Measurements from ENCODE around the gene PRDM16.

The PRDM16 gene

DNA sequence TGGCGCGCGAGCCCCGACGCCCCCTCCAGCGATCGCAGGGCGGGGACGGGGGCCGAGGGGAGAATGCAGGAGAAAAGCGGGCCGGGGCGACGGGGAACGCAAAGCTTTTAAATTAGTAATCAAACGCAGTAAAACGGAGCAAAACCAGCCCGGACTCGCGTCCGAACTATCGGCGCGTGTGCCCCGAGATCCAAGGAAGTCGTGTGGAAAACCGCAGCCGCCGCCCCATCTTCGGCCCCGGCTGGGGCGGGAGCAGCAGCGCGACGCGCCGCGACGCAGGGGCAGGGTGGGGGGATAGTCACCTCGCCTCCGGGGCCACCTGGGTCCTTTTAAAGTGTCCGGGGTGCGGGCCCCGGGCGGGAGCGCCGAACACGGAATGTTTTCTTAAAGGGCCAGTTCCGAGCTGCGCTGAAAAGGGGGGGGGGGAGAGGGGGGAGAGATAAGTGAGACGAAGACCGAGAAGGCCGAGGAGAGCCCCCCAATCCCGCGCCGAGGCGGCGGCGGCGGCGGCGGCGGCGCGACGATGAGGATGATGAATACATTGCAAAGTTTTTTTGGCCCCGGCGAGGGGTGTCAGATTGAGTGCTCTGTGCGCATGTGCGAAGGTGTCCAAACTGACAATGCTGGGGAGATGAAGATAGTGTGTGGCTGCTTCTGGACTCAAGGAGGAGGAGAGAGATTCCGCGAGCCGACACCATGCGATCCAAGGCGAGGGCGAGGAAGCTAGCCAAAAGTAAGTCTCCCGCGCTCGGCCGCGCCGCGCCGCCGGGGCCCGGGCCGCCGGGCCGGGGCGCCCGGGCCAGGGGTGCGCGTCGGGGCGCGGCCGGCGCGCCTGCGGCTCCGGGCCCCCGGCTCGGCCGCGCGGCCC, at the start of gene PRDM16:
TSS of gene PRDM16 (plus strand) at position 640 of the 868 bp plus-strand sequence. CDS start at position 697, 57 bp downstream.
- DNase-seq (ENCODE audit: low spot score): no peak

DNA sequence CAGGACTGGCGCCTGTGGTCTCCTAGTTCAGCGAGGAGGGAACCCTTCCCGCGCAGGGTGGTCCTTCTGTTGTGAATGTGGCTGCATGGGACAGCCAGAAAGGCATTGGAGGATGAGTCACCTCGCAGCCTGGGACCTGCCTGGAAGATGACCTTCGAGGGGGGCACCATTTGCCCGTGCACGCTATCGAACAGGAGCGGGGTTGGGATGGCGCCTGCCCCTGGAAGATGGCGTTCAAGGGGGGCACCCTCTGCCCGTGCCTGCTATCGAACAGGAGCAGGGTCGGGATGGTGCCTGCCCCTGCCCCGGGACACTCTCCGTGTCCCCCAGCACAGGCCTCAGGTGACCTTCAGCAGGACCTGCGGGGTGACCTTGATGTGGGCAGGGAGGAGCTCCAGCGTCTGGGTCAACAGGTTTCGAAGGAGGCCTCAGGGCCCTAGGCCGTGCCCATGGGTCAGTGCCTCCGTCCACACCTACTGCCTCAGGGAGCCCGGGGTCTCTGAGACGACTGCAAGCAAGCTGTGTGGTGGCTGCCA, 49.4 kb upstream of the PRDM16 start:
- no peak for DNase-seq (ENCODE audit: low spot score)

DNA sequence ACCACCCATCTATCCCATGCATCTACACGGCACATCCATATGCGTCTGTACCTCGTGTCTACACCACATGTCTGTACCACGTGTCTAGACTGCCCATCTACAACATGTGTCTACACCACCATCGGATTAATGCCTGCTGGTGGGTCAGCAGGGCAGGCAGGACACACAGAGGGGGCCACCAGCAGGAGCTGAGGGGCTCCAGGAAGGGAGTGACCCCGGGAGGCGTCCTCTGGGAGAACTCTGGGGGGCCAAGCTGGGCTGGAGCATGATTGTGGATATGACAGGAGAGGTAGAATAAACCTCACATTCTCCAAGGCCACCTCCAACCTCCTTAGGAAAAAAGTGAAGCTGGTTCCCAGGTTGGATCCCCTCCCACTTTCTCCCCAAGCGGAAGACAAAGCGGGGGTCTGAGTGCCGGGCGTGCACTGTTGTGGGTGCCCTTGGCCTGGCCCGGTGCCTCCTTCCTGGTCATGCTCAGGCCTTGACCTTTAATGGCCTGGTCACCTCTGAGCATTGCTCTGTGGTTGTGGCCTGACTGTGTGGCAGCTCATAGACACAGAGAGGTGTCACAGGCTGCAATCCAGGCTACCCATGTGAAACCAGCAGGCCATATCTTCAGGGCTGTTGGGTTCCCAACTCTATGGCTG, 48.6 kb upstream of the PRDM16 start:
- no peak for DNase-seq (ENCODE audit: low spot score)

DNA sequence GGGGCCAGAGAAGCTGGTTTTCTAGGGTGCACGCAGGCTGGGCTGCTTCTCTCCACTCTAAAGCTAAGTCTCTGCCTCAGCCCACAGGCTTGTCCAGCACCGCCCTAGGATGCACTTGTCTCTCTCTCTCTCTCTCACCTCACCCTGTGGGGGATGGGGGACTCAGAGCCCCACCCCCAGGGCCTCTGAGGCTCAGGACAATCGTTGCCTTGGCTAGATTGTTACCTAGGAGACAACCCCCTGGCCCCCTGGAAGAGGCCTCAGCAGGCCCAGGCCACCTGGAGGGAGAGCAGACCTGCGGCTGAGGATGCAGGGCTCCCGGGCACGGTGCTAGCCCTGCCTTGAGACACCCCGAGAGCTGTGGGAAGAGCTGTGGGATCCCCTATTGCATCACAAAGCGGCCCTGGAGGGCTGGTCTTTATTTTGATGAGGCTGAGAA, 47.8 kb upstream of the PRDM16 start, which contains the start of gene ACTRT2:
TSS of gene ACTRT2 (plus strand) at position 235 of the 439 bp plus-strand sequence. CDS start 220 bp downstream, outside the sequence.
- no peak for DNase-seq (ENCODE audit: low spot score)

DNA sequence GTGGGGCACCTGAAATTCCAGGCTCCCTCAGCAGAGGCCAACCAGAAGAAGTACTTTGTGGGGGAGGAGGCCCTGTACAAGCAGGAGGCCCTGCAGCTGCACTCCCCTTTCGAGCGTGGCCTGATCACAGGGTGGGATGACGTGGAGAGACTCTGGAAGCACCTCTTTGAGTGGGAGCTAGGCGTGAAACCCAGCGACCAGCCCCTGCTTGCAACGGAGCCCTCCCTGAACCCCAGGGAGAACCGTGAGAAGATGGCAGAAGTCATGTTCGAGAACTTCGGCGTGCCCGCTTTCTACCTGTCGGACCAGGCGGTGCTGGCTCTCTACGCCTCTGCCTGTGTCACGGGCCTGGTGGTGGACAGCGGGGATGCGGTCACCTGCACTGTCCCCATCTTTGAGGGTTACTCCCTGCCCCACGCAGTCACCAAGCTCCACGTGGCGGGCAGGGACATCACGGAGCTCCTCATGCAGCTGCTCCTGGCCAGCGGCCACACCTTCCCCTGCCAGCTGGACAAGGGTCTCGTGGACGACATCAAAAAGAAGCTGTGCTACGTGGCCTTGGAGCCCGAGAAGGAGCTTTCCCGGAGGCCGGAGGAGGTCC, 47.1 kb upstream of the PRDM16 start:
- no peak for DNase-seq (ENCODE audit: low spot score)

DNA sequence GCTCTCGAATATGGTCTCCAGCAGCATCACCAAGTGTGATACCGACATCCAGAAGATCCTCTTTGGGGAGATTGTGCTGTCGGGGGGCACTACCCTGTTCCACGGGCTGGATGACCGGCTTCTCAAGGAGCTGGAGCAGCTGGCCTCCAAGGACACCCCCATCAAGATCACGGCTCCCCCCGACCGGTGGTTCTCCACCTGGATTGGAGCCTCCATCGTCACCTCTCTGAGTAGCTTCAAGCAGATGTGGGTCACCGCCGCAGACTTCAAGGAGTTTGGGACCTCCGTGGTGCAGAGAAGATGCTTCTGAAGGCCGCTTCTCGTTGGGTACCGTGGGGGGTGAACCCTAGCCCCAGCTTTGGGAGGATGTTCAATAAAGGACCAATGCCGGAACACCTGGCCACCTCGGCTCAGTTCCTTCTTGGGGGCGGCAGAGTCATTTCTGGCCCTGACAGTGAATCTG, 46.5 kb upstream of the PRDM16 start:
- no peak for DNase-seq (ENCODE audit: low spot score)

DNA sequence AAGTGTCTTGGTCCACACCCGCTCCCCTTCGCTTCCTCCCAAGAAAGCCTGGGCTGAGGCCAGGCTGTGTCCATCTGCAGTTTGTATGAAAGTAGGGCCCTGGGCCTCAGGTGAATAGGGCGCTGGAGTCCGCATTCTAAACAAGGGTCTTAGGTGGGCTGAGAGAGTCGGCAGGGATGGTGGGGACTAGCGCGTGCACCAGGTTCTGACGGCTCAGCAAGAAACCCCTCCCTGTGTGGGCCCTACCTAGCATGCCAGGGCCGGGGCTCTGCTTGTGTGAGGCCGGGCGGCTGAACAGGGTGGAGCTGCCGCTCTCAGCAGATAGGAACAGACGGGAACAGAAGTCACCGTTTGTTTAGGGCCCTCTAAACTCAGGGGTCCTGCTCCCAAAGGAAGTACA, 46.0 kb upstream of the PRDM16 start:
- DNase-seq (ENCODE audit: low spot score): no peak

DNA sequence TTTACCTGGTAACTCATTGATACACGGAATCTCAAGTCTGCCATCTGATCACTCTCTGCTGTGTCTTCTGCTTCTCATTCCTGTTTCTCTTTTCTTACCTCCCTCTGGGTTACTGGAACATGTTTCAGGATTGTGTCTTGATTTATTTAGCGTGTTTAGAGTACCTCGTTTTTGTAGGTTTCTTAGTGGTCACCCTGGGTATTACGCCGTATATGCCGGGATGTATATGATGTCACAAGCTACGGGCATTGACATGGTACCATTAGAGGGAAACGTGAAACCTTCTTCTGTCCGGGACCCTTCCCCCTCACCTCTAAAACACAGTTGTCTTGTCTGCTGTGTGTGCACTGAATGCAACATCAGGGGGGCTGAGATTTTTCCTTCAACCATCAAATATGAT, 45.0 kb upstream of the PRDM16 start:
- peak; percentile 69 for DNase-seq (ENCODE audit: low spot score)

DNA sequence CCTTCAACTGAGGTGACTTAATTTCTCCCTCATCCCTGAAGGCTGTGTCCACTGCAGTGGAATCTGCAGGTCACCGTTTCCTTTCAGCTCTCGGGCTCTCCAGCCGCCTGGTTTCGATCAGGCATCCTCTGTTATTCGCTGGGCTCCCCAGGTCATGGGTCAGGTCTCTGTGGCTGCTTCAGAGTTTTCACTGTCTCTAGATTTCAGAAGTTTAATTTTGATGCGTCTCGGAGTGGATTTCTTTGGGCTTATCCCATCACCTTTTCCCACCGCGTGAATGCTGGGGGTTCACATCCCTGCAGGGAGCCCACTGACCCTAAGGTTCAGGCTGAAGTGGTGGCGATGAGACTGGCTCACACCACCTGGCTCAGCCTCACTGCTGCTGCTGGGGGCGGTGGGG, 44.4 kb upstream of the PRDM16 start:
- DNase-seq (ENCODE audit: low spot score): no peak

DNA sequence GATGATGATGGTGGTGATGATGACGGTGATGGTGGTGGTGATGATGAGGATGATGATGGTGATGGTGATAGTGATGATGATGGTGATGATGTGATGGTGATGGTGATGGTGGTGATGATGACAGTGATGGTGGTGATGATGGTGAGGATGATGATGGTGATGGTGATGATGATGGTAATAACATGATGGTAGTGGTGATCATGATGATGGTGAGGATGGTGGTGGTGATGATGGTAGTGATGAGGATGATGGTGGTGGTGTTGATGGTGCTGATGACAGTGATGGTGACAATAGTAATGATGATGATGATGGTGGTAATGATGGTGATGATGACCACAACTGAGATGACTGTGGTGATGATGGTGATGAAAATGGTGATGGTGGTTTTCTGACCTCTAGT, 42.9 kb upstream of the PRDM16 start:
- no peak for DNase-seq (ENCODE audit: low spot score)

DNA sequence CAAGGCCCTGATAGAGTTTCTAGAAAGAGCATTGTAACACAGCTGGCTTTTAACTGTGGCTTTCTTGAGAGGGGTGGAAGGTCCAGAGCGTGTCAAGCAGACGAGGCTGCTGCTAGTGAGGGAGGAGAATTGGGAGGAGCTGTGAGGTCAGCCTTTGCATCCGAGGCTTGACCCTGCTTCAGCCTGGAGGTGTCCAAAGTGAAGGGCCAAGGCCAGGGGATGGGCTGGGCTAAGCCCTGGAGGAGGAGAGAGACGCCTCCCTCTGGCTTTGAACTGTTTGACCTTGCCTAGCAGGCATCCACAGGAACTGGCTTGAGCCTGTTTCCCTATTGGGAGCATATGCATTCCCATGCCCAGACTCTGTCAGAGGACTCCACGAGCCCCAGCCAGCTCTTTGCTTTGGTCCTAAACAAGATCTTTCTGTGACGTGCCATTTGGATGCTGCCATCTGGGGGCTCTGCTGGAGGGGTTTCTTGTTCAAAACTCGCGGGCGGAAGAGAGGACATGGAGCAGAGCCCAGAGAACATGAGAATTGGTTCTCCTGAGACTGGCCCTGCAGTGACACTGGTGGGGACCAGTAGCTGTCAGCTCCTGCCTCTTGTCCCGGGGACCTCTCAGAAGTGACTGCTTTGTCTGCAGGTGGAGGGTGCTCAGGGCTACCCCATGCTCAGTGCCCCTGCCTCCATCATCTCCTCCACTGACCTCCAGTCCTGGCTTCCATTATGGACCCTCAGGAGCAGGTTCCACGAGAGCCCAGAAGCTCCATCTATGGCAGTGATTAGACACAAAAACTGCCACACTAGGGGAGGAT, 42.2 kb upstream of the PRDM16 start:
- DNase-seq (ENCODE audit: low spot score): no peak

DNA sequence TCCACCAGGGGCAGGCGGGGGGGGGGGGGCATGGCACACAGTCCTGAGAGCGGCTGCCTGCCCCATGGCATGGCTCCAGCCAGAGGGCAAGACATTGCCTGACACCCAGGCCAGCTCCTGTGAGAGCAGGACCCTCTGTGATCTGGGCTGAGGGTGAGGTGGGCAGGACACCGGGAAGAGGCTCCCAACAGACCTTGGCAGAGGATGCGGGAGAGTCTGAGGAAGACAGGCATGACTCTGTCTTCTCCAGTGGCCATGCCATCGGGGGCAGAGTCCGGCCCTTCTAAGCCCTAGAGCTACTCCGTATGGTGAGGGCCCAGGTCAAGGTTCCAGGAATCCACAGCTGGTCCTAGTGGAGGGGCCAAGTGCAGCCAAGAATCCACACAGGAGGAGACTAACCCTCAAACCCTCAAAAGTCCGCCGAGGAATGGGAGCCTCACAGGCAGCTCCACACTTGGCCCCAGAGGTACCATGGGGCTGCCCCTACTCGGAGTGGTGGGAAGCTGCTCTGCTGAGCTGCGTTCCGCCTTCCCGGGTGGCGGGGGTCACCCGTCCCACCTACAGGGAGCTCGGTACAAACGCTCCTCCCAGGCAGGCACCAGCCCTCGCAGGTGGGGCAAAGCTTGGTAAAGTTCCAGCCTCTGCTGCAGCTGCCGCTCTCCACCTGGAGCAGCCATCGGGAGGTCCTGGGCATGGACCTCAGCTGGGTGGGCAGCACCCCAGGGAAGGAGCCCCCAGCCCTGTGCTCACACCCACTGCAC, 41.2 kb upstream of the PRDM16 start:
- DNase-seq (ENCODE audit: low spot score): no peak

DNA sequence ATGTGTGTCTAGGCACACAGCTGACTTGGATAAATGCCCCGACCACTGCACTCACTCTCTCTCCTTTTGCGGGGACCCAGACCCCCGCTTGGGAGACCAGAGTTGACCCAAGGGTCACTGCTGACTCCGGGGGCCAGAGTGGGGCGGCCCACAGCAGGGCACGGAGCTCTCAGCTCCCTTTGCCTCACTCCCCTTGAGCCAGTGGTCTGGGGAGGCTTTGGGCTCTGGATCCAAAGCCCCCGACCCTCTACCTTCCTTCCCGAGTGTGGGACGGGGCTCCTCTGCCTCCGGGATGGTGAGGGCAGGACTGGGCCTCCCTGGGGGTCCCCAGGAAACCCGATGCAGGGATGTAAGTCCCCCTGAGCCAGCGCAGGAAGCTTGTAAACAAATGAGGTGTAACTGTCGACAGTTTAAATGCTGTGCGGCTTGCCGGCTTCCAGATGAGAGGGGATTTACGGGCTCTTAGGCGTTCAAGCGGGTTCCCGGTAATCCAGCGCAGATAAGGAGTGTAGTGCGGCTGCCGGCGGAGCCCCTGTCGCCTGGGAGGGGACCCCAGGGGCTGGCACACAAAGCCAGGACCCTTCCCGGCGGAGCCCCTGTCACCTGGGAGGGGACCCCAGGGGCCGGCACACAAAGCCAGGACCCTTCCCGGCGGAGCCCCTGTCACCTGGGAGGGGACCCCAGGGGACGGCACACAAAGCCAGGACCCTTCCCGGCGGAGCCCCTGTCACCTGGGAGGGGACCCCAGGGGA, 40.3 kb upstream of the PRDM16 start:
- DNase-seq (ENCODE audit: low spot score): no peak

DNA sequence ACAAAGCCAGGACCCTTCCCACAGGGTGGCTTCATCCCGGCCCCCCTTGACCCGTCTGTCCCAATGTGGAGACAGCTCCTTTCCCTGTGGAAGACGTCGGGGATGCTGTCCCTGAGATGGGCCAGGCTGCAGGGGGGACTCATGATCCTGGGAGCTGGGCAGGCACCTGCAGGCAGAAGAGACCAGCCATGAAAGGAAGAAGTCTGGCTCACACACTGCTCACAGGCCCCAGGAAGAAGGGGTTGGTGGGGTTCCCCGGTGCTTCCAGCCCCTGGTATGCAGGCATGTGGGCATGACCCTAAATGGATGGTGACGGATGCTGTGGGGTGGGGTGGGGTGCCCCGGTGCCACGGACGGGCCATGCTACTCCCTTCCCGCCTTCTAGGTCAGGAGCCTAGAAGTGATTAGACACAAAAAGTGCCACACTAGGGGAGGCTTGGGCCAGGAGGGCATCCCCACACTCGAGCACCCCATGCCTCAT, 39.5 kb upstream of the PRDM16 start:
- no peak for DNase-seq (ENCODE audit: low spot score)

DNA sequence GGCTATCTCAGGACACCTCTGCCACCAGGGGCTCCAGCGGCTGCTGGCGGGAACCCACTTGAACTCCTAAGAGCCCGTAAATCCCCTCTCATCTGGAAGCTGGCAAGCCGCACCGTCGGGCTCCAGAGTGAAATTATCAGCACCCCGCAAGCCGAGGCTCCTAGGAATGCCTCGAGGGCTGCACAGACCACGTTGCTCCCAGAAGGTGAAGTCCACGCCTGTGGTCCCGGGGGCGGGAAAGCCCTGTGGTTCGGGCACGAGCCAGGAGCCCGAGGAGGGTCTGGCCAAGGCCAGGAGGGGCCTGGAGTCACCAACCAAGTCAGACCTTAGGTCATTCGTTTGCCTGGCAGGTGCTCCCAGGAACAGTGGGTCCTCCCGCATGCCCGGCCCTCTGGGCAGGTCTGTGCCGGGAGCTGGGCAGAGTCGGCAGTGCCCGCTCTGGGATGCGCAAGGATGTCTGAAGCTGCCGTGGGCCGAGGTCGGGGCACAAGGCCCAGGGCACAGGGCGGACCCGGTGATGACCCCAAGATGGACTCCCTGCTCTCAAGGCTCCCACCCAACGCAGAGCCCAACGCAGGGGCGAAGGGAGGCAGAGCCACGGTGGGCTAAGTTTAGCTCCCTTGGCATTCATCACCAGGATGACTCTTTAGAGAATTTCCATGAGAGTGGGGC, 38.9 kb upstream of the PRDM16 start:
- no peak for DNase-seq (ENCODE audit: low spot score)

DNA sequence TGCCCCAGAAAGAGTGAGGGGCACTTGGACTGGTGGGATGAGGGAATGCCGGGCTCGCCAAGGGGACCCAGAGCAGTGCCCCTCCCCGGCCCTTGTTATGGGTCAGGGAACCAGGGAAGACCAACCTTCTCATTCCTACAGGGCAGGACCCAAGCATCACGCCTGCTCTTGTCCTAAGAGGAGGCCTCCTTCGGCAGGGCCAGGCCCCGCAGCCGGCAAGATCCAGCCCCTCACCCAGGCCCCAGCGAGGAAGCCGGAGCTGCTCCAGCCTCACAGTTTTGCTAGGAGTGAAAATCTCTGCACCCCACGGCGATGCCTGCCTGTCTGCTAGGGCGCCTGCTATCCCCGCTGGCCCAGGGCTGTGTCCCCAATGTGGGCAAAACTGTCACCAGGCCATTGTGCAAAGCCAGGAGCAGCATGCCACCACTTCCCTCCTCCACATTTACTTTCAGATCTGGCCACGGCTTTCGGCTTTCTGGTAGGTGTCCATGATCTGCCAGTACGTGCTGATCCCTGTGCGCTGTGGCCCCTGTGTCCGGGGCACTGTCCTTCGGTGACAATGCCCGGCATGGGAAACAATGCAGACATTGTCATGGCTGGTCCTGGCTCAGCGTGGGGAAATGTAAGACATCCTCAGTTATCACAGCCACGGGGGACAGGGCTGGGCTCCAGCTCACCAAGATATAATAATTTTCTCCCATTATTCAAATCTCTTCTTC, 38.2 kb upstream of the PRDM16 start:
- no peak for DNase-seq (ENCODE audit: low spot score)

DNA sequence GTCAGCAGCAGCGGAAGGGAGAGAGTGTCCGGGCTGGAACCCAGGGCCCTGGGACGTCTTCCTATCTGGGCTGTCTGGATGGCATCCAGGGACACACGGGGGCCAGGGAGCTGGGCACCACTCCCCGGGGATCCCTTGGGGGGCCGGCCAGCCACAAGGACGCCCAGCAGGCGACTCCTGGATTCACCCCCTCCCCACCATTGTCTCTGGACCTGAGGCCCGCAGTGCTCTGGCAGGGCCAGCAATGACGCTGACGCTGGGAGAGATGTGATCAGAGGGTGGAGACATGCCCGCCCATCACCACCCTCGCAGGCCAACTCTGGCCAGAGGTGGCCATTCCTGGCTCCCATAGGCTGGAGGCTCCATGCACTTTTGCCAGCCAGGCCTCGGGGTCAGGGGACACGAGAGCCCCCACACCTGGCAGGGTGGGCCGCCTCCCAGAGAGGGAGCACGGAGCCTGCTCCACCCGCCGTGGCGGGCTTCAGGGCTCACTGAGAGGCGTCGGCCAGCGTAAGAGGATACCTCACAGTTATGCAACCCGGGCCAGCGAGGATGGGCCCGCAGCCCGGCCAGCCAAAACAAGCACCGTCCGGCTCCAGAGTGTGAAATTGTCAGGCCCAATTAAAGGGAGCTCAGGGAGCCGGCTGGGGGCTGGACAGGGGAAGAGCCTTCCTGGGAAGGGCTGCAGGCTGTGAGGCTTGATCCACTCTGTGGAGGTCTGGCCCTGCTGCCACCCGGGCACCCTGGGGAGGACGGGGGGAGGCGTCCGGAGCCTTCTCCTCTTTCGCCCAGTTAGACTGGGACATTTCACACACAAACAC, 37.4 kb upstream of the PRDM16 start:
- no peak for DNase-seq (ENCODE audit: low spot score)
